ENCODE results near the gene SPPL2B. TPM values are rescaled to one million over a fixed set of nuclear protein-coding genes. Genes with fewer than 3 reads are reported as not detected.

The SPPL2B gene
- total RNA-seq, 4 donors from 2014 or later: 196 to 448 (median 270) TPM

- no peak overlapping the region for H3K27ac ChIP-seq
- H3K27me3 ChIP-seq: no peaks in the 10 kb centered on the region
Observed at GRCh38 chr19:2372076-2372612, 43.7 kb downstream of the SPPL2B start.

GRCh38 chr19:2374808-2375207, 46.3 kb downstream of the SPPL2B start:
- Histone ChIP-seq H3K36me3 (no peaks in the 10 kb centered on the region), H3K27ac (no peak overlapping the region), H3K9me3 (peaks cover 0 to 5% (median 0%) of the 10 kb centered on the region in 4 donors), H3K4me3 (no peak overlapping the region), H3K27me3 (no peaks in the 10 kb centered on the region), H3K4me1 (no peaks in the 10 kb centered on the region)
- TF ChIP-seq POLR2A (IDR thresholded peaks at IDR 0.05) (no peak), CTCF (IDR thresholded peaks at IDR 0.05) (no peak)
- DNase-seq: no peak

More at GRCh38 chr19:2372076-2372612, 43.7 kb downstream of the SPPL2B start:
- peaks cover 0 to 8% (median 0%) of the 10 kb centered on the region in 4 donors for H3K9me3 ChIP-seq
- no peaks in the 10 kb centered on the region for H3K4me1 ChIP-seq
- no peak for TF ChIP-seq POLR2A (IDR thresholded peaks at IDR 0.05)
- TF ChIP-seq CTCF (IDR thresholded peaks at IDR 0.05): no peak
- no peak overlapping the region for H3K4me3 ChIP-seq
- DNase-seq: no peak
- no peaks in the 10 kb centered on the region for H3K36me3 ChIP-seq

- no peak overlapping the region for H3K27ac ChIP-seq
- no peak for DNase-seq
- no peaks in the 10 kb centered on the region for H3K27me3 ChIP-seq
- TF ChIP-seq POLR2A (IDR thresholded peaks at IDR 0.05) (no peak), CTCF (IDR thresholded peaks at IDR 0.05) (no peak)
- H3K36me3 ChIP-seq: no peaks in the 10 kb centered on the region
- H3K4me1 ChIP-seq: no peaks in the 10 kb centered on the region
- H3K9me3 ChIP-seq: no peaks in the 10 kb centered on the region
- no peak overlapping the region for H3K4me3 ChIP-seq
Observed at GRCh38 chr19:2375353-2376121, 47.1 kb downstream of the SPPL2B start.

GRCh38 chr19:2376784-2377519, 48.5 kb downstream of the SPPL2B start:
- Histone ChIP-seq H3K4me3 (no peak overlapping the region), H3K27me3 (no peaks in the 10 kb centered on the region), H3K27ac (no peak overlapping the region), H3K4me1 (no peaks in the 10 kb centered on the region), H3K9me3 (no peaks in the 10 kb centered on the region), H3K36me3 (no peaks in the 10 kb centered on the region)
- no peak for TF ChIP-seq POLR2A (IDR thresholded peaks at IDR 0.05)
- DNase-seq: no peak

- Histone ChIP-seq H3K9me3 (no peaks in the 10 kb centered on the region), H3K27me3 (no peaks in the 10 kb centered on the region), H3K36me3 (no peaks in the 10 kb centered on the region), H3K4me1 (peaks cover 0 to 3% (median 0%) of the 10 kb centered on the region in 4 donors), H3K27ac (no peak overlapping the region), H3K4me3 (no peak overlapping the region)
- TF ChIP-seq POLR2A (IDR thresholded peaks at IDR 0.05) (no peak), CTCF (IDR thresholded peaks at IDR 0.05) (no peak)
- DNase-seq: no peak
Observed at GRCh38 chr19:2380567-2380966, 52.1 kb downstream of the SPPL2B start.

All from Peyer's patch (tissue), 4 donors.